HG03280 (cell line): ENCODE data around the gene FBXW10B.
"Not testable (repeated sequence)": the region's sequence is repeated elsewhere in the genome, so short reads cannot be mapped to it uniquely, and the experiment has no call there.

Experiments
- ATAC-seq: cut with Tn5 transposase; IDR thresholded peaks from one replicate; pipeline ENCODE4 v1.9.1; 2021; ENCODE audit warnings: mild to moderate bottlenecking, moderate library complexity; ENCODE audit not compliant: unreplicated experiment

FBXW10B gene

DNA sequence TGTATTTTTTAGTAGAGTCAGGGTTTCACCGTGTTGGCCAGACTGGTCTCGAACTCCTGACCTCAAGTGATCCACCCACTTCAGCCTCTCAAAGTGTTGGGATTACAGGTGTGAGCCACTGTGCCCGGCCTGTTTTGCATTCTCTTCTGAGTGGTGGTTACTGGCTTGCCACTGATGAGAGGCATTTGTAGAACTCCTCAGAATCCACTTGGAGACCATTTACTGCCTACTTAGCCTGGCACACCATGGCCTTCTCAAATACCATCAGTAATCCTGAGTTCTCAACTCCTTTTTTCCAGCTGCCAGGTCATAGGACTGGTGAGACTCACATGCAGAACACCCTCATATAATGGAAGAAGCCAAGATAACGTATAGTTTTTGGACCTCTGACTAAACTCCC is 22.5 kb upstream of the FBXW10B start:
- not testable (repeated sequence) for ATAC-seq

DNA sequence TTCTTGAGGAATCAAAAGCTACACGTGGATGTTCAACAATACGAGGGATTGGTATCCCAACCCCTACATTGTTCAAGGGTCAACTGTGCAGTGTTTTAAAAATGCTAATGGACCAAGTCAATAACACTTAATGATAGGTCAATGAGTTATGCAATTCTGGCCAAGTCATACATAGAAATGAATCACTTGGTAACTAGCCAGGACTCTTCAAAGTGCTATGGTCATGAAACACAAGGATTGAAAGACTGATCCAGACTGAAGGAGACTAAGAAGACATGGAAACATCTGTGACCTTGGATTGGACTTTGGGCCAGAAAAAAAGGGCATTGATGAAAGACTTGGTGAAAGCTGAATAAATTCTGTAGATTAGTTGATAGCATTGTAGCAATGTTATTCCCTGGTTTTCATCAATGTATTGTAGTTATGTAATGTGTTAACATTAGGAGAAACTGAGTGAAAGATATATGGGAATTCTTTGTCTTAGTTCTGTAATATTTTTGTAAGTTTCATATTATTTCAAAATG is 11.5 kb upstream of the FBXW10B start:
- not testable (repeated sequence) for ATAC-seq

DNA sequence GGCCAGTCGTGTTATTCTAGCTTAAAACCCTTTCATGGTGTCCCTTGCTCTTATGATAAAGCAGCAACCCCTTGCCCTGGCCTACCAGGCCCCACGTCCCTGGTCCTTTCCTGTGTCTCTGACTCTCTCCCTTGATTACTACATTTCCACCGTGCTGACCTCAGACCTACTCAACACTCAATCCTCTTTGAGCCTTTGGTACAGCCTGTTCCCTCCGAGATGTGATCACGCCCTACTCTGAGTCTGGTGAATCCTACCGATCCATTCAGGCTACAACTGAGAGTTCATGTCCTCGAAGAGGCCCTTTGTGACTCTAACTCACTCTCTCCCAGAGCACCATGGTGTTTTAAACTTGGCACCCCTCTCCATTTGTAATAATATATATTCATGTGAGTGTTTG is 10.5 kb upstream of the FBXW10B start:
- not testable (repeated sequence) for ATAC-seq

DNA sequence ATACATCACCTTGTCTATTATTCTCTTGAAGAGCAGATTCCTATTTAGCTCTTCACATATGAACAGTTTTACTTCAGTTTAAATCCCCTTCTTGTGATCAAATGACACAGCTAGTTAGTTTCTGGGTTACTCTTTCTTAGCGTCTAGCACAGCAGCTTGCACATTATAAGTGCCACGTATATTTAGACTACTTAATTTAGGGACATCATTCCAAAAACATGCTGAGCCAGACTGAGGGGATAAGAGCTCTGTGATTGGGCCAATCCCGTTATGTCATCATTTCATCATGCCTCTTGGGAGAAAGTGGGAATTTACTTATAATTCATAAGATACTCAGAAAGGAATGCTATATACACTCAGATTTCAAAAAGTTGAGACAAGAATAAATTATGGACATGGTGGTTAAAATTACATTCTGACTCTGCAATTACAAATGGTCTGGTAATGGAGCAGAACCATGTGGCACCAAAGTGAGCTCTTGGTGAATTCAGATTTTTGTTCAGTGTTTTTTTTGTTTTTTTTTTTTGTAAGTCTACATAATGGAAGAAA is 4.2 kb upstream of the FBXW10B start:
- ATAC-seq = not testable (repeated sequence)

DNA sequence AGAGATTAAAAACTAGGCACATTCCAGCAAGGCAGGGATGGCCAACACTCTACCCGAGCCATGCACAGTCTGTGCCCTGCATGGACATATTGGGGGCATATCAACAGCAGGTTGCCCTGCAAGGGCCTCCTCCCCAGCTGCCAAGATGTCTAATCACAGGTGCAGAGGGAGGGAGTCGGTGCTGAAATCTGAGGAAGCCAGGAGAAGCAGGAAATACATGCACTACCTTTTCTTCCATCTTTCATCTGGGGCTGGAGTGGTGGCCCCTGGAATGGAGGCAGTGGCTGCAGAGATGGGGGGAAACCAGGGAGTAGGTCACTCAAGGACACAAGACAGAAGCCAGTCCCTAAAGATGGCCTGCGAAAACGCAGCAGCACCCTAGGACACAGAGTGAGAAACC is 3.8 kb upstream of the FBXW10B start:
- not testable (repeated sequence) for ATAC-seq

DNA sequence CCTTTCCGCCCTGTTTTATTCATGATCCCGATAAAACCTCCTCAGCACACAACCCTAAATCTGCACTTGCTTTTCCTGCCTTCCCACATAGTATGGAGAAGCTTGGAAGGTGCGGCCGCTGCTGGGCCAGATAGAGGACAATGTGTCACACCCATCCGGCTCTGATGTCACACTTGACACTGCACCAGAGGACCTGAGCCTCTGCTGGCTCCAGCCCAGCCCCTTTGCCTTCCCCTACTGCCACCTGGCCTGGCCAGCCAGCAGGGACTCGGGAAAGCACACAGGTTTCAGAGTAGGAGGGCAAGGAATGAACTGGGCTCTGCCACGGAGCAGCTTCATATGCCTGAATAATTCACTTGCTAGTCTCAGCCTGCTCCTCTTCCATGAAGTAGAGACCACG is 2.6 kb upstream of the FBXW10B start:
- not testable (repeated sequence) for ATAC-seq

DNA sequence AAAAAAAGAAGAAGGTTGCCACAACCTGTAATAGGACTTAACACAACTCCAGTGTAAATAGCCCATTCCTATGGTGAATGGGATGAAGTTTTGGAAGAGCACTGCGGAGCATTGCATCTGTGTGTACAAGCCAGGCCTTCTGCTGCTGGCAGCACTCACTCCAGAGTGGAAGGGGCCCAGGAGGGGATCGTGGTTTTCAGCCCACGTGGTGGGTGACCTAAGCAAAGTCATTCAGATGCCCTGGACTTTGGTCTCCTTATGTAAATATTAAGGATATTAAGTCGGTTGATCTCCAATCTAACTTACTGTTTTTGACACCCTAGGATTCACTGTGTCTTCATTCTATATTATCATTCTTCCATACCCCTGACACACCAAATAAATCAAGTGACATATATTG is 2.7 kb downstream of the FBXW10B start:
- not testable (repeated sequence) for ATAC-seq

DNA sequence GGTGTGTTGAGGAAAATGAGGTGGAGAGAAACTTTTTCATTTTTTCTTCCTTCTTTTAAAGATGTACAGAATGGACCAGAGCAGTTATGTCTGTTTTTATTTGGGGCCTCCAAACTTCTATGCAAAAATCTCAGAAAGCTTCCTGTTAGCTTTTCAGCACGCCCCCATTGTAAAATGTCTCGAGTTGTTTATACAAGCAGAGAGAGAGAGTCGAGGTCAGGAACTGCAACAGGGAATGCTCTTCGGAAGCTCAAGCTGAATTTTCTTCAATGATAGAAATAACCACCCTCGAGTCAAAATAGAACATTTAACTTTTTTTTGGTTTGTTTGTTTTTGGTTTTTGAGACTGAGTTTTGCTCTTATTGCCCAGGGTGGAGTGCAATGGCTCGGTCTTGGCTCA is 3.7 kb downstream of the FBXW10B start:
- not testable (repeated sequence) for ATAC-seq

DNA sequence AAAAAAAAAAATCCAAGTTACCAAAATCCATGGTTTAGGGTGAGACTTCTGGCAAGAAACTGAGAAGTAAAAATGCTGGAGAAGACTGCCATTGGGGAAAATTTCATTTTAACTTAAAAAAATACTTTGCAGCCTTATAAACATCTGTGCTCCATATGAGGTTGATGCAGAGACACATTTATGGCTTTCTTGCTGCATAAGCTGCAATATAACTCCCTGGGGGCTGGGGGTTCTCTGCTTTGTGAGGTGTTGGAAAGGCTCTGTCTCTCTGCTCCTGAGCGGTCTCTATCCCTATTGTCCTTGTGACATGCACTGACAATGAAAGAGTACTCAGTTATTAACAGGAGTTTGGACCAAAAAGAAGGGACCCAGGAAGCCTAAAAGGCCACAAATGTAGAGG is 6.4 kb downstream of the FBXW10B start:
- not testable (repeated sequence) for ATAC-seq

DNA sequence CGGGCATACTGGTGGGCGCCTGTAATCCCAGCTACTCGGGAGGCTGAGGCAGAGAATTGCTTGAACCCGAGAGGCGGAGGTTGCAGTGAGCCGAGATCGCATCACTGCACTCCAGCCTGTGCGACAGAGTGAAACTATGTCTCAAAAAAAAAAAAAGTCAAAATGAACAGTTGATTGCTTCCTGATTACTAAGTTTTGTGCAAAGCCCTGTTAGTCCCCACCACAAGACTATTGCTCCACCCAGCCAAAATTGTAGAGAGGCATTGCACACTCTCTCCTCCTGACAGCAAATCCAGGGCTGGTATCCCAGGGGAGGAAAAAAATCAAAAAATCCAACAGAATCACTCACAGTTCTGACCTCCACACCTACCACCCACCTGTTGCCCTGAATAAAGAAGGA is 26.5 kb downstream of the FBXW10B start:
- ATAC-seq = not testable (repeated sequence)

DNA sequence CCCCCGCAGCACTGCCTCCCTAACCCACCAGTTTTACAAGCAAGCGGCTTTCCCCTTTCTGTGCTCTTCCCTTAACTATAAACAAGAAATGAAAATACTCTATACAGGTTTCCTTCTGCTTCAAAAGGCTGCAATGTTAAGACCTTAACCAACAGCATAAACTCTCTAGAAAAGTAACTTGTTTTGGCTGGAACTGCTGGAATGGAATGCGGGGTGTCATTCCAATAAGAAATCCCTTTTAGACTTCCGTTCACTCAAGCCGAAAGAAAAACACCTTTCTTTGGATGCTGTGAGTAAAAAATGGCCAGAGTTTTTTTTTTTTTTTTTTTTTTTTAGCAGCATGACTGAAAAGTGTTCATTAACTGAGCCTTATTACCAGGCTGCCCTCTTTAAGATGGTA is 27.5 kb downstream of the FBXW10B start:
- not testable (repeated sequence) for ATAC-seq

DNA sequence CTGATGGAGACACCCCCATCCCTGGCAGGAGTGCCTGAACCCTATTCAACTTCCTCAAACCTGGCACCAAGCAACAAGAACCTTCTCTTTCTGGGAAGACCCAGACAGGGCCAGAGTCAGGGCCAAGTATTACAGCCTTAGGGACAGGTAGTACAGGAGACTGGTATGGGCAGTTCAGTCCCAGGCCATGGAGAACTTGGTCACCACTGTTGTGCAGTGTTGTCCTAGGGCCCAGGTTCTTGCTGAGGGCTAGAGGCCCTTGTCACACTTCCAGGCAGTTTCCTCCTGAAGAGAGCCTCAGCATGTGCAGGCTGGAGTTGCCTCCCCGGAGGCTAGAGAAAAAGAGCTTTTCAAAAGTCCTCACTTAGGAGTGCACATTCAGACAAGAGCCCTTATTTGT is 28.7 kb downstream of the FBXW10B start:
- ATAC-seq = not testable (repeated sequence)

DNA sequence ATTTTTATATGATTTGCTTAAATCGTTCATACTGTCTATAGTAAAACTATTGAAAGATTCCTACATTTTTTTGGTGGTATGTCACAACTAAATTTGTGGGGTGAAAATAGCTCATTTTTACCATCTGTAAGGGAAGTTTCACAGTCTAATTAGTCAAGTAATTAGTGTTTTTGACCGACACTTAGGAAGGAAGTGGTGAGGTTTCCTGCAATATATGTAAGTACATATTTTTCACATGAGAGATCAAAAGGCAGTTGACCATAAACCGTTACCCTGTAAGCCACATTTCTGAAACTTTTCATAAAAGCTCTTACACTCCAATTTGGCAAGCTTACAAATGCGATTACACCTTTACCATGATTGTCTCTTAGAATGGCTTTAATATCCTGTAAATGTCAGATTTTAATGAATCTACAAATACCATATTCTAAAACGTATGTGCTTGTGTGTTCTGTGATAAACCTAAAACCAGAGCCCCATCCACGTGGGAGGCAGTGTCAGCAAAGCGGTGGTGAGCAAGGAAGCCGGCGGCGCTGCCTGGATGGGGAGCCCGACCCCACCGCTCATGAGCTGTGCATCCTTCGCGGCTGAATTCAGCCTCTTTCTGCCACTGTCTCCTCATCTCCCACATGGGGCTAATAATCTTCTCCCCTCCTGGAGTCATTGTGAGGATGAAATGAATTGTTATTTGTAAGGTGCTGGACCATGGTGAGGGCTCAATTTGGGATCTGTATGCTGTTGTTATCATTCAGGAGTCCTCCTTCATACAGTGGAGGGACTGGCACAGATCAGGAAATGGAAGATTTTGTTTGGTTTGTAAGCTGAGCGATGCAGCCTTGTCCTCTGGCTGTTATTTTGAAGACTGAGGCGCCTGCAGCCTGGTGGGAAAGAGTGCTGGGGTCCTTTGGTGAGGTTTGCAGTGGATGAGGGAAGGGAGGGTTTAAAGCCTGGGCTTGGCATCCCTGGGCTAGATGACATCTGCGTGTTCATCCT is 29.7 kb downstream of the FBXW10B start:
- not testable (repeated sequence) for ATAC-seq

DNA sequence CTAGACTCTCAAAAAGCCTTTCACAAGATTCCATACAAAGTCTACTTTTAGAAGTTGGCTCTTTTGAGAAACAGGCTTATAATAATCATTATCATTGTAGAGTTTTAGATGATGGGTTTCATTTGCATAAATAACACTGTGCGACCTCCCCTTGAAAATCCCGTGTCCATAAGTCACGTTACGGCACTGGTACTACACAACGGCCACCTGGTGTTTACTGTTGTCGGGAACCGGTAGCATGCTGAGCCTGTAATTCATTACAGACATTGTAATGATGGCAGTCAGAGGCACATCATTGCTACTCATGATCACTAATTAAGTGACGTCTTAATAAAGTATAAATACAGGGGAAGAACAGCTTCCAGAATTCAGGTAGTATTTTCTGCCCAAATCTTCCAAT is 31.5 kb downstream of the FBXW10B start:
- ATAC-seq = not testable (repeated sequence)

DNA sequence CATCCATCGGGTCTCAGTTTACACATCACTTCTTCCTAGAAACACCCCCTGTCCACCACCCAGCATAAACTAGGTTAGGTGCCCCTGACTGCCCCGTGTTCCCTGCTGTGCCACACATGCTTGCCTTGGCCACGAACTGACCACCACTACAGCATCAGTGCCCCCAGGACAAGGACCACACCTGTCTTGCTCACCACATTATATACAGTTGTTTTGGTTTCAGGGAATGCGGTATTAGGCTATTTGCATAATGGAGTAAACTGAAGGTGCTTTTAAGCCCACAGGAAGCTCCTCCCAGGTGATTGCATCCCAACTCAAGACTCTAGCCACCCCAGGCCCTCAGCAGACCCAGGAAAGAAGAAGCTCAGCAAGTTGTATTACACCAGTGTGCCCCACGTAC is 36.2 kb downstream of the FBXW10B start:
- not testable (repeated sequence) for ATAC-seq

DNA sequence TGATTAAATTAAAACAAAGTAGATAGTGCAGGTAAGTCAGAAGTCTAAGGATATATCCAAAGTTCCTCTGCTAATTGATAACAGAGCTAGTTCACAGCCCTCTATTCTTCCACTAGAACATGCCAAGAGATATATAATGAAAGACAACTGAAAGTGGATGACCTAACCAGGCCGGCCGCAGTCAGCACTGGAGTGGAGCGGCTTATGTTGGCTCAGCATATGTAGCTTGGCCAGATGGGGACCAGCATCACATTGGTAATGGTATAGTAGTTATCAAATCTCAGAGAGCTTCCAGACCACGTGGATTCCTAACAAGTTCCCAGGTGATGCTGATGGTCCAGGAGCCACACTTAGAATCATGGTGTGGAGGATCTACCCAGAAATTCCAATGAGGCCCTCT is 38.0 kb downstream of the FBXW10B start:
- not testable (repeated sequence) for ATAC-seq

DNA sequence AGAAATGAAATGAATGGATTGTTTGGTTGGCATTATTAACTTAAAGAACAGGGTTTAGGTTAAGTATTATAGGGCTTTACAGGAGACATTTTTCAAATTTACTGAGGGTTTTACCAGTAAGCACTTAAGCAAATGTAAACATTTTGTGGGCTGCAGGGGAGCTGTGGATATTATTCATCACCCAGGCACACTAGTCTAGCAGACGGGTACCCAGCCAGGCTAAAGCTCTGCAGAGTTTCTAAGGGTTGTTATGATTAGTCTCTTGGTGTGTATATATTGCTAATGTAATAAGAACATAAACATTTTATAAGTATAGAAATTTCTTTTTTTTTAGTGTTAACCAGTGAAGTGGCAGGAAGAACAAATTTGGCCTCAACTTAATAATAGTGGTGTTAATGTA is 42.7 kb downstream of the FBXW10B start:
- ATAC-seq = not testable (repeated sequence)

DNA sequence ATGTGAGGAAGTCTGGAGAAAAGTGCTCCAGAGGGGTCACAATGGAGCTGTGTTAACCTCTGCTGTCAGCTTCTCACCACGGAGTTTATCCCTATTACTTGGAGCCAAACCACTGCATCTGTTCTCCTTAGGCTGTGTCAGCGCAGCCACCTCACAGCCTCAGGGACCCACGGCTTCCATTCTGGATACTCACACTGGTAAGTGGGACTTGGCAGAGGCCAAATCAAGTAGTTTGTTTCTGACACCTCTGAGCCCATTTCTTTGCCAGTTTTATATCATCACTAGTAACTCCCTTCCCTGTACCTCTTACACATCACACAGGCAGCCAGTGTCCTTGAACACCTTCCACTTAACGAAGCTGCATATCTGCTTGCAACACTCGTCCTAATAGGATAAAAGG is 44.8 kb downstream of the FBXW10B start:
- ATAC-seq = not testable (repeated sequence)

DNA sequence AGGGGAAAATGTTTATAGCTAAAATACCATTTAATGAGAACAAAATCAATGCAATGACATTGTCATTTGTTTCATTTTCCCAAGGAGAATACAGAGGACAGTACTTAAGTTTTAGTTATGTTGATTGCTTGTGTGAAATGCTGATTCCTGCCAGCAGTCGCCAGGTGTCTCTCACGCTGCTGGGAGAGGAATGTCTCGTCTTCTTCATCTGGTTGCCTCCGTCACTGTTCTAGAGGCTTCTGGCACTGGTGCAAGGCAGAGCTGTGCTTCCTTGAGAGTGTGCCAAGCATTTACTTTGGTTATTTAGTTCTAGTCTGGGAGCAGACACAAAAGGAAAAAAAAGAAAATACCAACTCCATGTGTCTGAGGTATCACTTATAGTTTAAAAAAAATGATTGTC is 45.6 kb downstream of the FBXW10B start:
- not testable (repeated sequence) for ATAC-seq
